Endothelial cell of umbilical vein (primary cell): ENCODE measurements around the gene PITPNB. TPM values are rescaled to one million over a fixed set of nuclear protein-coding genes. Genes with fewer than 3 reads are reported as not detected.
A peak's percentile ranks its signal among the peaks of the same experiment; 100 is the strongest.

Source experiments
- BruUV-seq: library from RNA; stranded (reverse); fragments of 400-500 nt; replicated peaks from 2 replicates; lab custom pipeline; 2021; lab: Mats Ljungman, UMichigan
- CTCF ChIA-PET: fragments of 300-600, 350-600 bp; sonication (Branson Sonifier 250); formaldehyde crosslinking; loops from one replicate; lab custom pipeline; 2021; ENCODE audit warnings: antibody characterized with exemption, inconsistent platforms; lab: Charles Lee
- POLR2A ChIA-PET: fragments of 300-600, 350-600 bp; sonication (Branson Sonifier 250); formaldehyde crosslinking; loops from one replicate; lab custom pipeline; 2021; ENCODE audit warnings: antibody characterized with exemption, inconsistent platforms; lab: Charles Lee
- DNase-seq: peaks from one replicate; pipeline ENCODE4 v3.0.0-alpha.2; 2011; ENCODE audit warnings: low read depth, low spot score
- FAIRE-seq: peaks from 2 replicates; lab custom pipeline; 2011; peaks lifted over from hg19 to GRCh38; lab: Jason Lieb, UNC
- H2AFZ ChIP-seq: 2 replicates; pipeline ENCODE4 v1.6.0; 2012; ENCODE audit warnings: low read depth, low read length, control low read depth, inconsistent platforms
- H3K27ac ChIP-seq: 2 replicates; pipeline ENCODE4 v1.5.1; 2011; ENCODE audit warnings: low read depth, mild to moderate bottlenecking, control low read depth, low read length, moderate library complexity; ENCODE audit not compliant: insufficient read depth
- H3K27me3 ChIP-seq, 2 experiments: 2 replicates each; pipeline versions ENCODE4 v1.6.0 to v1.6.1; 2011; ENCODE audit warnings: low read length in 2 of 2, mixed read lengths in 1 of 2; ENCODE audit not compliant: control insufficient read depth in 2 of 2, insufficient read depth in 2 of 2
- H3K36me3 ChIP-seq, 2 experiments: 2 replicates in 1 of 2; 3 replicates in 1 of 2; pipeline ENCODE4 v1.5.1; 2011; ENCODE audit warnings: low read length in 2 of 2, mild to moderate bottlenecking in 1 of 2, moderate library complexity in 1 of 2; ENCODE audit not compliant: control insufficient read depth in 2 of 2, insufficient read depth in 2 of 2; ENCODE audit errors: extremely low read depth in 1 of 2
- H3K4me1 ChIP-seq: 3 replicates; pipeline ENCODE4 v1.5.1; 2011; ENCODE audit warnings: mild to moderate bottlenecking, low read length; ENCODE audit not compliant: control insufficient read depth, insufficient read depth; ENCODE audit errors: extremely low read depth
- H3K4me2 ChIP-seq: 2 replicates; pipeline ENCODE4 v1.6.1; 2011; ENCODE audit warnings: low read length, control low read depth, mixed read lengths; ENCODE audit not compliant: insufficient read depth
- H3K4me3 ChIP-seq, 3 experiments: fragments of 200-600 bp in 1 of 3; sonication (generic), shearing (Covaris generic) in 1 of 3; replicated peaks in 1 of 3; 2 replicates each; pipeline ENCODE4 v1.5.1; 2011 to 2016; ENCODE audit warnings: control low read depth in 3 of 3, low read length in 3 of 3, mild to moderate bottlenecking in 2 of 3, inconsistent platforms in 1 of 3, low read depth in 1 of 3, moderate library complexity in 1 of 3; ENCODE audit not compliant: insufficient read depth in 1 of 3
- H3K79me2 ChIP-seq: 2 replicates; pipeline ENCODE4 v1.6.0; 2012; ENCODE audit warnings: low read length, inconsistent platforms; ENCODE audit not compliant: control insufficient read depth, insufficient read depth
- H3K9ac ChIP-seq: replicated peaks from 2 replicates; pipeline ENCODE3; 2011; ENCODE audit warnings: low read length, control low read depth; ENCODE audit not compliant: insufficient read depth; ENCODE audit errors: extremely low read depth
- H3K9me1 ChIP-seq: replicated peaks from 3 replicates; pipeline ENCODE4 v1.6.0; 2011; ENCODE audit warnings: mild to moderate bottlenecking, low read length; ENCODE audit not compliant: control insufficient read depth, insufficient read depth; ENCODE audit errors: extremely low read depth
- H3K9me3 ChIP-seq: replicated peaks from 2 replicates; pipeline ENCODE4 v1.5.1; 2012; ENCODE audit warnings: low read length, inconsistent platforms; ENCODE audit not compliant: control insufficient read depth, insufficient read depth
- H4K20me1 ChIP-seq: replicated peaks from 2 replicates; pipeline ENCODE3; 2011; ENCODE audit warnings: mild to moderate bottlenecking, low read length; ENCODE audit not compliant: control insufficient read depth, insufficient read depth; ENCODE audit errors: extremely low read depth
- CTCF ChIP-seq, 2 donors: IDR thresholded peaks; 1 replicate in 1 of 2; 2 replicates in 1 of 2; pipeline ENCODE4 v1.5.1; 2011; ENCODE audit warnings: low read length in 2 of 2, mild to moderate bottlenecking in 2 of 2, moderate library complexity in 2 of 2, control low read depth in 1 of 2, inconsistent platforms in 1 of 2, low read depth in 1 of 2; ENCODE audit not compliant: insufficient read depth in 1 of 2; ENCODE audit errors: extremely low read depth in 1 of 2
- EZH2 ChIP-seq: IDR thresholded peaks from 2 replicates; pipeline ENCODE4 v1.6.1; 2012; ENCODE audit warnings: borderline replicate concordance, low read depth, mild to moderate bottlenecking, moderate library complexity, low read length, inconsistent platforms; ENCODE audit not compliant: severe bottlenecking
- FOS ChIP-seq: IDR thresholded peaks from 2 replicates; pipeline ENCODE4 v1.6.1; 2011; ENCODE audit warnings: mild to moderate bottlenecking, low read length, moderate library complexity, borderline replicate concordance; ENCODE audit not compliant: insufficient read depth
- GATA2 ChIP-seq: IDR thresholded peaks from 2 replicates; pipeline ENCODE4 v1.7.0; 2011; ENCODE audit warnings: low read depth, mild to moderate bottlenecking, moderate library complexity, mixed read lengths, low read length; ENCODE audit not compliant: insufficient read length, insufficient read depth
- JUN ChIP-seq: IDR thresholded peaks from 2 replicates; pipeline ENCODE4 v1.6.1; 2011; ENCODE audit warnings: borderline replicate concordance, low read depth; ENCODE audit not compliant: insufficient read length, insufficient read depth
- MAX ChIP-seq: IDR thresholded peaks from 2 replicates; pipeline ENCODE4 v1.6.1; 2011; ENCODE audit not compliant: insufficient read depth, insufficient read length
- MYC ChIP-seq: IDR thresholded peaks from one replicate; pipeline ENCODE4 v1.6.1; 2011; ENCODE audit warnings: mild to moderate bottlenecking, low read depth, low read length
- POLR2A ChIP-seq: IDR thresholded peaks from 2 replicates; pipeline ENCODE4 v1.6.1; 2012; ENCODE audit warnings: low read depth, mild to moderate bottlenecking, control low read depth, low read length
- POLR2AphosphoS5 ChIP-seq: IDR thresholded peaks from 2 replicates; pipeline ENCODE4 v1.6.1; 2012; ENCODE audit warnings: low read depth, mild to moderate bottlenecking, control low read depth, low read length, moderate library complexity; ENCODE audit not compliant: insufficient read depth
- dilution Hi-C: fragments of 300-500 bp; cut with MboI; formaldehyde crosslinking; loops from one replicate; pipeline ENCODE4 v1.15.0; 2019; ENCODE audit warnings: low sequenced_read_pairs; ENCODE audit not compliant: extremely low pct_ligation_motif_present
- intact Hi-C: fragments of 100-400 bp; cut with micrococcal nuclease; formaldehyde crosslinking; loops from one replicate; pipeline ENCODE4 v1.10.0; 2022
- polyA plus RNA-seq, 4 experiments: library from polyadenylated mRNA; depleted of rRNA in 3 of 4; stranded (reverse) in 3 of 4; unstranded in 1 of 4; fragments of >200 nt; gene quantifications; 2 replicates each; pipeline versions ENCODE4 v1.2.1 to v1.2.3, GENCODE V29; 2011 to 2012; ENCODE audit warnings: missing spikeins in 1 of 4
- total RNA-seq: library from RNA; stranded (reverse); gene quantifications from 2 replicates; pipeline ENCODE4 v1.2.3, GENCODE V29; 2021

The PITPNB gene
- total and polyA plus RNA-seq, 2 donors (not counting 3 experiments of a cell fraction or from before 2014, with no cell fraction given) = 29.7 to 108 TPM

GRCh38 chr22:27959335-27960090 lies 40.5 kb upstream of the PITPNB start:
- no TSS peak for BruUV-seq
- H3K9ac ChIP-seq = peak overlapping the region; percentile 19
- peak; percentile 88 for DNase-seq
- intact Hi-C loops (no loop called here), dilution Hi-C loops (no loop called here)
- no peaks in the 10 kb centered on the region for H3K79me2 ChIP-seq
- H3K4me2 ChIP-seq = no peak overlapping the region
- peak overlapping the region; percentile 18 for H3K27ac ChIP-seq
- H3K9me1 ChIP-seq = no peaks in the 10 kb centered on the region
- ChIA-PET POLR2A (no interaction called here), CTCF (interaction anchor here (1.0 to 1.6 kb wide), 6 partner anchors 10 to 73 kb away, joined by 3 to 8 read pairs (median 5); no protein-coding TSS in a partner anchor)
- no peaks in the 10 kb centered on the region for H3K9me3 ChIP-seq
- H3K36me3 ChIP-seq = no peaks in the 10 kb centered on the region
- H4K20me1 ChIP-seq = no peaks in the 10 kb centered on the region
- no peaks in the 10 kb centered on the region for H3K27me3 ChIP-seq
- peak overlapping the region; percentile 32 for H2AFZ ChIP-seq
- H3K4me1 ChIP-seq = peaks cover 10% of the 10 kb centered on the region
- no peak overlapping the region for H3K4me3 ChIP-seq
- no peak for TF ChIP-seq FOS
- peak; percentile 37 for TF ChIP-seq MAX
- no peak for TF ChIP-seq CTCF (IDR thresholded peaks at IDR 0.05; ENCODE audit: extremely low read depth in 1 of 2, insufficient read depth in 1 of 2, low read depth in 1 of 2, low read length in 2 of 2)
- FAIRE-seq = no peak

- CTCF ChIA-PET = interaction anchor here (1.3 kb wide), 1 partner anchor 66 kb away, joined by 4 read pairs; no protein-coding TSS in a partner anchor
- no peaks in the 10 kb centered on the region for H4K20me1 ChIP-seq
- H3K9me1 ChIP-seq = no peaks in the 10 kb centered on the region
- no peak for FAIRE-seq
- H3K4me3 ChIP-seq = no peak overlapping the region
- peak; percentile 3 for DNase-seq
- H2AFZ ChIP-seq = no peak overlapping the region
- H3K27ac ChIP-seq = no peak overlapping the region
- no TSS peak for BruUV-seq
- H3K9me3 ChIP-seq = no peaks in the 10 kb centered on the region
- no peaks in the 10 kb centered on the region for H3K79me2 ChIP-seq
- dilution Hi-C loops (no loop called here), intact Hi-C loops (no loop called here)
- H3K27me3 ChIP-seq = no peaks in the 10 kb centered on the region
- H3K9ac ChIP-seq = no peak overlapping the region
- H3K4me2 ChIP-seq = no peak overlapping the region
- POLR2A ChIA-PET = no interaction called here
- TF ChIP-seq EZH2 (no peak), JUN (no peak), FOS (no peak), POLR2A (no peak), CTCF (IDR thresholded peaks at IDR 0.05; ENCODE audit: extremely low read depth in 1 of 2, insufficient read depth in 1 of 2, low read depth in 1 of 2, low read length in 2 of 2) (no peak), POLR2AphosphoS5 (no peak), MYC (no peak), MAX (no peak), GATA2 (no peak)
- H3K36me3 ChIP-seq = no peaks in the 10 kb centered on the region
- peaks cover 5% of the 10 kb centered on the region for H3K4me1 ChIP-seq
Observed at GRCh38 chr22:27952779-27953178, 33.7 kb upstream of the PITPNB start.
